Testis (tissue), 3 donors: ENCODE measurements around the gene GAA. TPM values are rescaled to one million over a fixed set of nuclear protein-coding genes. Genes with fewer than 3 reads are reported as not detected.

ENCODE experiments used
- DNase-seq: peaks from one replicate; pipeline ENCODE4 v3.0.0-alpha.2; 2019
- H3K27ac ChIP-seq, 2 donors: fragments of 200-600 bp; sonication (generic); one replicate each; pipeline ENCODE4 v1.5.1; 2019
- H3K27me3 ChIP-seq: fragments of 200-600 bp; sonication (generic); one replicate; pipeline ENCODE4 v1.5.1; 2019
- H3K36me3 ChIP-seq: fragments of 200-600 bp; sonication (generic); one replicate; pipeline ENCODE4 v1.5.1; 2017; ENCODE audit warnings: low read depth; ENCODE audit errors: missing control alignments
- H3K4me1 ChIP-seq: fragments of 200-600 bp; sonication (generic); one replicate; pipeline ENCODE4 v1.5.1; 2019
- H3K4me3 ChIP-seq, 2 donors: fragments of 200-600 bp; sonication (generic); one replicate each; pipeline ENCODE4 v1.5.1; 2017 to 2019
- H3K9me3 ChIP-seq: fragments of 200-600 bp; sonication (generic); one replicate; pipeline ENCODE4 v1.5.1; 2017
- POLR2A ChIP-seq: fragments of 450-650 bp; IDR thresholded peaks from one replicate; pipeline ENCODE4 v1.6.1; 2017; ENCODE audit warnings: antibody characterized with exemption, mild to moderate bottlenecking, moderate library complexity
- WGBS, 2 donors: methylation state at CpG; one replicate each; pipeline ENCODE4 v1.1.5; 2018; 5-methylcytosine and 5-hydroxymethylcytosine counted together
- intact Hi-C: fragments of 100-400 bp; cut with DNase I; formaldehyde crosslinking; loops from one replicate; pipeline ENCODE4 v1.15.1; 2023; ENCODE audit warnings: low total_unique reads
- polyA plus RNA-seq: library from polyadenylated mRNA; stranded (reverse); fragments of 350-450 nt; fragmentation: Illumina TruSeq; extraction: RNeasy Lipid Tissue Mini Kit (QIAGEN cat#74804); gene quantifications from one replicate; pipeline ENCODE4 v1.2.3, GENCODE V29; 2014; ENCODE audit warnings: low read depth, low replicate concordance; ENCODE audit not compliant: insufficient read depth
- total RNA-seq, 2 donors: library from RNA; depleted of rRNA; stranded (reverse); fragments of >200 nt; gene quantifications; one replicate each; pipeline ENCODE4 v1.2.3, GENCODE V29; 2016
- TF ChIP-seq, protein P1 (sequence below), 3 experiments: fragments of 450-650 bp in 2 of 3; fragments of 200-600 bp in 1 of 3; sonication (generic) in 1 of 3; IDR thresholded peaks; one replicate each; pipeline ENCODE4 v1.5.1; 2016 to 2019; ENCODE audit warnings: antibody characterized with exemption in 3 of 3, mild to moderate bottlenecking in 2 of 3, moderate library complexity in 1 of 3

Gene GAA
- total and polyA plus RNA-seq, 3 donors from 2014 or later = 155 to 190 (median 166) TPM

DNA sequence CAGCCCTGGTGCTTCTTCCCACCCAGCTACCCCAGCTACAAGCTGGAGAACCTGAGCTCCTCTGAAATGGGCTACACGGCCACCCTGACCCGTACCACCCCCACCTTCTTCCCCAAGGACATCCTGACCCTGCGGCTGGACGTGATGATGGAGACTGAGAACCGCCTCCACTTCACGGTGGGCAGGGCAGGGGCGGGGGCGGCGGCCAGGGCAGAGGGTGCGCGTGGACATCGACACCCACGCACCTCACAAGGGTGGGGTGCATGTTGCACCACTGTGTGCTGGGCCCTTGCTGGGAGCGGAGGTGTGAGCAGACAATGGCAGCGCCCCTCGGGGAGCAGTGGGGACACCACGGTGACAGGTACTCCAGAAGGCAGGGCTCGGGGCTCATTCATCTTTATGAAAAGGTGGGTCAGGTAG lies 3.6 kb downstream of the GAA start:
- TF ChIP-seq POLR2A = no peak
- TF ChIP-seq, protein P1, sequence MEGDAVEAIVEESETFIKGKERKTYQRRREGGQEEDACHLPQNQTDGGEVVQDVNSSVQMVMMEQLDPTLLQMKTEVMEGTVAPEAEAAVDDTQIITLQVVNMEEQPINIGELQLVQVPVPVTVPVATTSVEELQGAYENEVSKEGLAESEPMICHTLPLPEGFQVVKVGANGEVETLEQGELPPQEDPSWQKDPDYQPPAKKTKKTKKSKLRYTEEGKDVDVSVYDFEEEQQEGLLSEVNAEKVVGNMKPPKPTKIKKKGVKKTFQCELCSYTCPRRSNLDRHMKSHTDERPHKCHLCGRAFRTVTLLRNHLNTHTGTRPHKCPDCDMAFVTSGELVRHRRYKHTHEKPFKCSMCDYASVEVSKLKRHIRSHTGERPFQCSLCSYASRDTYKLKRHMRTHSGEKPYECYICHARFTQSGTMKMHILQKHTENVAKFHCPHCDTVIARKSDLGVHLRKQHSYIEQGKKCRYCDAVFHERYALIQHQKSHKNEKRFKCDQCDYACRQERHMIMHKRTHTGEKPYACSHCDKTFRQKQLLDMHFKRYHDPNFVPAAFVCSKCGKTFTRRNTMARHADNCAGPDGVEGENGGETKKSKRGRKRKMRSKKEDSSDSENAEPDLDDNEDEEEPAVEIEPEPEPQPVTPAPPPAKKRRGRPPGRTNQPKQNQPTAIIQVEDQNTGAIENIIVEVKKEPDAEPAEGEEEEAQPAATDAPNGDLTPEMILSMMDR (IDR thresholded peaks at IDR 0.05) = no peak
- intact Hi-C loops = no loop called here
- DNase-seq = no peak
- no peak overlapping the region for H3K4me3 ChIP-seq
- H3K4me1 ChIP-seq = peaks cover 14% of the 10 kb centered on the region
- no peak overlapping the region for H3K27ac ChIP-seq
- WGBS, 2 donors = 70 to 100% methylated on average over 1 to 18 of the region's 18 CpGs
- no peaks in the 10 kb centered on the region for H3K36me3 ChIP-seq
- H3K27me3 ChIP-seq = no peaks in the 10 kb centered on the region
- H3K9me3 ChIP-seq = no peaks in the 10 kb centered on the region

DNA sequence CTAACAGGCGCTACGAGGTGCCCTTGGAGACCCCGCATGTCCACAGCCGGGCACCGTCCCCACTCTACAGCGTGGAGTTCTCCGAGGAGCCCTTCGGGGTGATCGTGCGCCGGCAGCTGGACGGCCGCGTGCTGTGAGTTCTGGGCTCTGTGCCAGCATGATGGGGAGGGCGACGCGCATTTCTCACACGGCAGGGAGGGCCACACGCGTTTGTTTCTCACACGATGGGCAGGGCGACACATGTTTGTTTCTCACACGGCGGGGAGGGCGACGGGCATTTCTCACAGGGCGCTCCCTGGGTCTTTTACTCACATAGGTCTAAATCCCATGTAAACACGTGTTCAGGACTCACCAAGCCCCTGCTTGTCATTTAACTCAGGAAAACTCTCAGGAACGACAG lies 4.4 kb downstream of the GAA start:
- no peaks in the 10 kb centered on the region for H3K27me3 ChIP-seq
- no peak overlapping the region for H3K4me3 ChIP-seq
- H3K9me3 ChIP-seq = no peaks in the 10 kb centered on the region
- DNase-seq = no peak
- no peak for TF ChIP-seq POLR2A
- TF ChIP-seq, protein P1 (IDR thresholded peaks at IDR 0.05) = no peak
- intact Hi-C loops = no loop called here
- peaks cover 14% of the 10 kb centered on the region for H3K4me1 ChIP-seq
- WGBS, 2 donors = 61% methylated on average over 12 to 29 of the region's 29 CpGs
- H3K36me3 ChIP-seq = no peaks in the 10 kb centered on the region
- no peak overlapping the region for H3K27ac ChIP-seq

DNA sequence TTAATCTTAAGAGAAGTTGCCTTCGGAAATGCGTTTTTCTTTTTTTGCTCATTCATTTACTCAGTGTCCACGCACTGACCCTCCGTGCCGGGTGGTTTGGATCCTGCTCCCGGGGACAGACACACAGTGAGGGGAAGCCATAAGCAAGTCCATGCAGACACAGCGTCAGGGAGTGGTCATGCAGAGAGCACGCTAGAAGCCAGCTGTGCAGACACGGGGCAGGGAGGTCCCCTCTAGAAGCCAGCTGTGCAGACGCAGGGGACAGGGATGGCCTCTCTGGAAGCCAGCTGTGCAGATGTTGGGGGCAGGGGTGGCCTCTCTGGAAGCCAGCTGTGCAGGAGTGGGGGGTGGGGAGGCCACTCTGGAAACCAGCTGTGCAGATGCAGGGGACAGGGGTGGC lies 4.8 kb downstream of the GAA start:
- WGBS, 2 donors = 70 to 80% methylated on average over 10 of the region's 10 CpGs
- Histone ChIP-seq H3K4me3 (no peak overlapping the region), H3K27me3 (no peaks in the 10 kb centered on the region), H3K9me3 (no peaks in the 10 kb centered on the region), H3K27ac (no peak overlapping the region), H3K4me1 (peaks cover 14% of the 10 kb centered on the region), H3K36me3 (no peaks in the 10 kb centered on the region)
- TF ChIP-seq, protein P1 (IDR thresholded peaks at IDR 0.05) = no peak
- no peak for TF ChIP-seq POLR2A
- intact Hi-C loops = no loop called here
- no peak for DNase-seq

DNA sequence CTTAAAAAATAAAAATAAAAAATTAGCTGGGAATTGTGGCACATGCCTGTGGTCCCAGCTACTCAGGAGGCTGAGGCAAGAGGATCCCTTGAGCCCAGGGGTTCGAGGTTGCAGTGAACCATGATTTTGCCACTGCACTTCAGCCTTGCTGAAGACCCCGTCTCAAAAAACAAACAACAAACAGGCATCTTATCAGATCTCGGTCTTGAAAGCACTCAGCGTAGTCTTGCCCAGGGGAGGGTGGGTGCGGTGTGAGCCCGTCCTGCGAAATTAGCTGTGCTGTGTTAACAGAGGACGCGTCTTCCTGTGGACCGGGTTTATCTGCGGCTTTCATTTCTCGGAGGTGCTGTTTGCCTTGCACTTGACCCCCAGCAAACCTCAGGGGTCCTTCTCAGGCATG lies 5.4 kb downstream of the GAA start:
- Histone ChIP-seq H3K27me3 (no peaks in the 10 kb centered on the region), H3K4me1 (peaks cover 14% of the 10 kb centered on the region), H3K9me3 (no peaks in the 10 kb centered on the region), H3K4me3 (no peak overlapping the region), H3K27ac (no peak overlapping the region), H3K36me3 (no peaks in the 10 kb centered on the region)
- 86 to 88% methylated on average over 12 of the region's 12 CpGs for WGBS, 2 donors
- no peak for DNase-seq
- intact Hi-C loops = no loop called here
- TF ChIP-seq, protein P1 (IDR thresholded peaks at IDR 0.05) = no peak

DNA sequence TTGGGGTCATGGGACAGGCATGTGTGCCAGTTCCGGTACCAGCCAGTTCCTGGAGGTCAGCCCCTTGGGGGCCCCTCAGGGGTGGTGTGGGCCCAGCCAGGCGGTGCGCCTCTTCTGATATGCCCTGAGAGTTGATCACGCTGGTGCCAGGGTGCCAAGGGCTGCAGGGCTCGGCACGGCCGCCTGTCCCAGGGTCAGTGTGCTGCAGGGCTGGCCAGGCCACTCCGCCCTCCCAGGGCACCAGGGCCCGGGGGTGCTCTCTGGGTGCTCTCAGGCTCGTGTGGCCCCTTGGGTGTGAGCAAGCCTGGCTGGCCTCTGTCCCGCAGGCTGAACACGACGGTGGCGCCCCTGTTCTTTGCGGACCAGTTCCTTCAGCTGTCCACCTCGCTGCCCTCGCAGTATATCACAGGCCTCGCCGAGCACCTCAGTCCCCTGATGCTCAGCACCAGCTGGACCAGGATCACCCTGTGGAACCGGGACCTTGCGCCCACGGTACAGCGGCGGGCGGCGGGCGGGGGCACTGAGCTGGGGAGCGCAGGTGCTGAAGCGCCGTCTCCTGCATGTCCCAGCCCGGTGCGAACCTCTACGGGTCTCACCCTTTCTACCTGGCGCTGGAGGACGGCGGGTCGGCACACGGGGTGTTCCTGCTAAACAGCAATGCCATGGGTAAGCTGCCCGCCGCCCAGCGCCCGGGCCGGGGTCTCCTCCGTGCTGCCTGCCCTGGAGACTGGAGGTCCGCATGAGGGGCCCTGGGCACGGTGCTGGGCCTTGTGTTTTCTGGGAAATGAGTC lies 6.0 kb downstream of the GAA start:
- Histone ChIP-seq H3K4me3 (no peak overlapping the region), H3K9me3 (no peaks in the 10 kb centered on the region), H3K36me3 (no peaks in the 10 kb centered on the region), H3K4me1 (peaks cover 8% of the 10 kb centered on the region), H3K27ac (no peak overlapping the region), H3K27me3 (no peaks in the 10 kb centered on the region)
- intact Hi-C loops = no loop called here
- TF ChIP-seq, protein P1 (IDR thresholded peaks at IDR 0.05) = no peak
- no peak for TF ChIP-seq POLR2A
- WGBS, 2 donors = 80 to 91% methylated on average over 2 to 46 of the region's 46 CpGs
- no peak for DNase-seq
